Gastroesophageal sphincter (tissue), 3 donors: ENCODE measurements around the gene GPT2.

Experiments
- CTCF ChIP-seq, 4 experiments: fragments of 200-600 bp in 2 of 4; fragments of 450-650 bp in 2 of 4; sonication (generic) in 1 of 4; IDR thresholded peaks; one replicate each; pipeline ENCODE4 v1.5.1; 2017 to 2019; ENCODE audit warnings: antibody characterized with exemption in 4 of 4, mild to moderate bottlenecking in 2 of 4, moderate library complexity in 2 of 4
- EP300 ChIP-seq: sonication (generic); formaldehyde crosslinking; IDR thresholded peaks from one replicate; pipeline ENCODE4 v1.6.1; 2017; ENCODE audit warnings: antibody characterized with exemption, mild to moderate bottlenecking
- POLR2A ChIP-seq, 2 donors: fragments of 450-650 bp; IDR thresholded peaks; one replicate each; pipeline ENCODE4 v1.6.1; 2017; ENCODE audit warnings: antibody characterized with exemption in 2 of 2, mild to moderate bottlenecking in 2 of 2, moderate library complexity in 1 of 2
- POLR2AphosphoS5 ChIP-seq: sonication (generic); formaldehyde crosslinking; IDR thresholded peaks from one replicate; pipeline ENCODE4 v1.6.1; 2017; ENCODE audit warnings: antibody characterized with exemption

GRCh38 chr16:46914556-46915201, 30.5 kb downstream of the GPT2 start:
- TF ChIP-seq CTCF (IDR thresholded peaks at IDR 0.05) (no peak), POLR2A (IDR thresholded peaks at IDR 0.05) (no peak), EP300 (no peak), POLR2AphosphoS5 (no peak)
